K562 (cell line): ENCODE results near the gene ABLIM2. TPM values are rescaled to one million over a fixed set of nuclear protein-coding genes. Genes with fewer than 3 reads are reported as not detected.
A peak's percentile ranks its signal among the peaks of the same experiment; 100 is the strongest.

ENCODE experiments used
- ELK1 ChIP-seq: sonication (generic); formaldehyde crosslinking; IDR thresholded peaks from 2 replicates; pipeline ENCODE4 v1.8.1; 2022; ENCODE audit warnings: missing genetic modification reagents
- ESRRA ChIP-seq: fragments of 450-650 bp; IDR thresholded peaks from 2 replicates; pipeline ENCODE4 v1.6.1; 2014; ENCODE audit warnings: low read depth, mild to moderate bottlenecking, moderate library complexity, borderline replicate concordance
- GATAD2A ChIP-seq: fragments of 450-650 bp; IDR thresholded peaks from 2 replicates; pipeline ENCODE4 v1.6.1; 2017
- GTF2A2 ChIP-seq: IDR thresholded peaks from 2 replicates; pipeline ENCODE4 v1.6.1; 2016; ENCODE audit warnings: mild to moderate bottlenecking, missing genetic modification characterization, missing compliant biosample characterization
- HDGF ChIP-seq: fragments of 450-650 bp; IDR thresholded peaks from 2 replicates; pipeline ENCODE4 v1.6.1; 2016
- HSF4 ChIP-seq: fragments of 250-450 bp; sonication (Bioruptor Pico); IDR thresholded peaks from 2 replicates; pipeline ENCODE4 v2.1.2; 2022; ENCODE audit warnings: mild to moderate bottlenecking, moderate library complexity, borderline replicate concordance
- LARP7 ChIP-seq: fragments of 450-650 bp; IDR thresholded peaks from 2 replicates; pipeline ENCODE4 v1.6.1; 2016
- NFXL1 ChIP-seq: fragments of 450-650 bp; formaldehyde crosslinking; IDR thresholded peaks from 2 replicates; pipeline ENCODE4 v1.4.0; 2021; ENCODE audit warnings: mild to moderate bottlenecking
- PCBP2 ChIP-seq: fragments of 200-400 bp; formaldehyde crosslinking; IDR thresholded peaks from 2 replicates; pipeline ENCODE4 v1.6.1; 2018; ENCODE audit warnings: low read length, low read depth, mild to moderate bottlenecking, moderate library complexity; ENCODE audit not compliant: poor library complexity, severe bottlenecking
- SP2 ChIP-seq: IDR thresholded peaks from 2 replicates; pipeline ENCODE4 v1.6.1; 2011; ENCODE audit warnings: mild to moderate bottlenecking, low read depth, low read length, moderate library complexity; ENCODE audit not compliant: poor library complexity, severe bottlenecking; ENCODE audit errors: extremely low read depth
- TBP ChIP-seq: optimal IDR thresholded peaks from 2 replicates; pipeline ENCODE3; 2011; ENCODE audit warnings: low read depth, low read length, improper control_type of control experiment
- TCF7 ChIP-seq: sonication (generic); IDR thresholded peaks from 2 replicates; pipeline ENCODE4 v1.6.1; 2016; ENCODE audit warnings: antibody characterized with exemption, borderline replicate concordance
- TFE3 ChIP-seq: fragments of 450-650 bp; formaldehyde crosslinking; IDR thresholded peaks from 2 replicates; pipeline ENCODE4 v1.4.0; 2020; ENCODE audit warnings: mild to moderate bottlenecking, mixed read lengths
- ZFX ChIP-seq: sonication (generic); formaldehyde crosslinking; IDR thresholded peaks from 2 replicates; pipeline ENCODE4 v1.8.0; 2022; ENCODE audit warnings: mild to moderate bottlenecking, missing genetic modification reagents, moderate library complexity
- ZKSCAN1 ChIP-seq: fragments of 150-350 bp; IDR thresholded peaks from 2 replicates; pipeline ENCODE4 v1.6.1; 2016; ENCODE audit warnings: low read depth, low read length
- ZNF561 ChIP-seq: fragments of 450-650 bp; formaldehyde crosslinking; conservative IDR thresholded peaks from 2 replicates; pipeline ENCODE4 v1.4.0; 2020; ENCODE audit warnings: mild to moderate bottlenecking, moderate library complexity
- ZNF764 ChIP-seq: fragments of 250-450 bp; sonication (Bioruptor Pico); IDR thresholded peaks from 2 replicates; pipeline ENCODE4 v1.4.0; 2020; ENCODE audit warnings: low read depth, mild to moderate bottlenecking, moderate library complexity
- polyA plus RNA-seq, 8 experiments: library from polyadenylated mRNA; depleted of rRNA in 4 of 8; stranded (reverse) in 5 of 8; unstranded in 3 of 8; fragments of >200 nt; fragmentation: Nextera tagmentation in 2 of 8; fragmentation: Illumina TruSeq in 1 of 8; extraction: Ambion mirVana in 2 of 8; extraction: Trizol in 1 of 8; gene quantifications; 2 replicates each; pipeline versions ENCODE4 v1.2.1 to v1.2.3, GENCODE V29; 2011 to 2014; ENCODE audit warnings: inconsistent platforms in 1 of 8, missing spikeins in 1 of 8
- total RNA-seq, 7 experiments: library from RNA; depleted of rRNA in 6 of 7; stranded (reverse); fragments of >200 nt in 6 of 7; fragmentation: Illumina TruSeq in 2 of 7; extraction: Trizol in 2 of 7; gene quantifications; 2 replicates each; pipeline versions ENCODE4 v1.2.1 to v1.2.3, GENCODE V29; 2011 to 2021; ENCODE audit warnings: low replicate concordance in 1 of 7
- TF ChIP-seq, protein P1 (sequence below): sonication (generic); formaldehyde crosslinking; IDR thresholded peaks from 2 replicates; pipeline ENCODE4 v1.8.0; 2022; ENCODE audit warnings: missing genetic modification reagents, mild to moderate bottlenecking, borderline replicate concordance
- TF ChIP-seq, protein P2 (sequence below): fragments of 250-450 bp; sonication (Bioruptor Pico); IDR thresholded peaks from 2 replicates; pipeline ENCODE4 v1.8.0; 2021; ENCODE audit warnings: borderline replicate concordance, mild to moderate bottlenecking, moderate library complexity; ENCODE audit not compliant: poor library complexity, severe bottlenecking
- TF ChIP-seq, protein P3 (sequence below): fragments of 450-650 bp; formaldehyde crosslinking; conservative IDR thresholded peaks from 2 replicates; pipeline ENCODE4 v1.4.0; 2022; ENCODE audit warnings: mild to moderate bottlenecking, missing genetic modification characterization
- TF ChIP-seq, protein P4 (sequence below): IDR thresholded peaks from 2 replicates; pipeline ENCODE4 v1.6.1; 2011; ENCODE audit not compliant: insufficient read length; ENCODE audit errors: extremely low read depth

The ABLIM2 gene
- total and polyA plus RNA-seq, 9 of the 15 experiments (the other 6 are each of a cell fraction or from before 2014, with no cell fraction given), result not detected

- TF ChIP-seq ELK1 (CRISPR knock-in tag) (no peak), TBP (no peak), ZKSCAN1 (no peak), NFXL1 (no peak), SP2 (no peak), HDGF (no peak), ZNF561 (CRISPR knock-in tag) (no peak), HSF4 (CRISPR knock-in tag) (no peak), TFE3 (CRISPR knock-in tag) (no peak), ZFX (CRISPR knock-in tag) (no peak), GTF2A2 (tag) (no peak), PCBP2 (no peak), ESRRA (peak; percentile 15; the same call in 1 of the 2 replicates), ZNF764 (no peak), TCF7 (no peak), LARP7 (no peak), GATAD2A (no peak)
- TF ChIP-seq, protein P1, sequence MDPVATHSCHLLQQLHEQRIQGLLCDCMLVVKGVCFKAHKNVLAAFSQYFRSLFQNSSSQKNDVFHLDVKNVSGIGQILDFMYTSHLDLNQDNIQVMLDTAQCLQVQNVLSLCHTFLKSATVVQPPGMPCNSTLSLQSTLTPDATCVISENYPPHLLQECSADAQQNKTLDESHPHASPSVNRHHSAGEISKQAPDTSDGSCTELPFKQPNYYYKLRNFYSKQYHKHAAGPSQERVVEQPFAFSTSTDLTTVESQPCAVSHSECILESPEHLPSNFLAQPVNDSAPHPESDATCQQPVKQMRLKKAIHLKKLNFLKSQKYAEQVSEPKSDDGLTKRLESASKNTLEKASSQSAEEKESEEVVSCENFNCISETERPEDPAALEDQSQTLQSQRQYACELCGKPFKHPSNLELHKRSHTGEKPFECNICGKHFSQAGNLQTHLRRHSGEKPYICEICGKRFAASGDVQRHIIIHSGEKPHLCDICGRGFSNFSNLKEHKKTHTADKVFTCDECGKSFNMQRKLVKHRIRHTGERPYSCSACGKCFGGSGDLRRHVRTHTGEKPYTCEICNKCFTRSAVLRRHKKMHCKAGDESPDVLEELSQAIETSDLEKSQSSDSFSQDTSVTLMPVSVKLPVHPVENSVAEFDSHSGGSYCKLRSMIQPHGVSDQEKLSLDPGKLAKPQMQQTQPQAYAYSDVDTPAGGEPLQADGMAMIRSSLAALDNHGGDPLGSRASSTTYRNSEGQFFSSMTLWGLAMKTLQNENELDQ (CRISPR knock-in tag), result no peak
- TF ChIP-seq, protein P2, sequence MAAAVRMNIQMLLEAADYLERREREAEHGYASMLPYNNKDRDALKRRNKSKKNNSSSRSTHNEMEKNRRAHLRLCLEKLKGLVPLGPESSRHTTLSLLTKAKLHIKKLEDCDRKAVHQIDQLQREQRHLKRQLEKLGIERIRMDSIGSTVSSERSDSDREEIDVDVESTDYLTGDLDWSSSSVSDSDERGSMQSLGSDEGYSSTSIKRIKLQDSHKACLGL (CRISPR knock-in tag), result no peak
- TF ChIP-seq, protein P3, sequence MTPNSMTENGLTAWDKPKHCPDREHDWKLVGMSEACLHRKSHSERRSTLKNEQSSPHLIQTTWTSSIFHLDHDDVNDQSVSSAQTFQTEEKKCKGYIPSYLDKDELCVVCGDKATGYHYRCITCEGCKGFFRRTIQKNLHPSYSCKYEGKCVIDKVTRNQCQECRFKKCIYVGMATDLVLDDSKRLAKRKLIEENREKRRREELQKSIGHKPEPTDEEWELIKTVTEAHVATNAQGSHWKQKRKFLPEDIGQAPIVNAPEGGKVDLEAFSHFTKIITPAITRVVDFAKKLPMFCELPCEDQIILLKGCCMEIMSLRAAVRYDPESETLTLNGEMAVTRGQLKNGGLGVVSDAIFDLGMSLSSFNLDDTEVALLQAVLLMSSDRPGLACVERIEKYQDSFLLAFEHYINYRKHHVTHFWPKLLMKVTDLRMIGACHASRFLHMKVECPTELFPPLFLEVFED (CRISPR knock-in tag), result no peak
- TF ChIP-seq, protein P4, sequence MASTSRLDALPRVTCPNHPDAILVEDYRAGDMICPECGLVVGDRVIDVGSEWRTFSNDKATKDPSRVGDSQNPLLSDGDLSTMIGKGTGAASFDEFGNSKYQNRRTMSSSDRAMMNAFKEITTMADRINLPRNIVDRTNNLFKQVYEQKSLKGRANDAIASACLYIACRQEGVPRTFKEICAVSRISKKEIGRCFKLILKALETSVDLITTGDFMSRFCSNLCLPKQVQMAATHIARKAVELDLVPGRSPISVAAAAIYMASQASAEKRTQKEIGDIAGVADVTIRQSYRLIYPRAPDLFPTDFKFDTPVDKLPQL, result no peak
Observed at GRCh38 chr4:8191136-8191747, 32.6 kb upstream of the ABLIM2 start (continued).
